Measurements from ENCODE around the gene MAU2.
"Not testable (repeated sequence)": the region's sequence is repeated elsewhere in the genome, so short reads cannot be mapped to it uniquely, and the experiment has no call there.

Gene MAU2

GRCh38 chr19:19384486-19384885, 63.9 kb downstream of the MAU2 start:
- DNase-seq (ENCODE audit: low read depth): no peak

GRCh38 chr19:19385131-19385895, 64.7 kb downstream of the MAU2 start:
- peak; percentile 100 for DNase-seq (ENCODE audit: low read depth)

GRCh38 chr19:19385896-19386869, 65.6 kb downstream of the MAU2 start:
- DNase-seq (ENCODE audit: low read depth): no peak

GRCh38 chr19:19387108-19387507, 66.5 kb downstream of the MAU2 start:
- DNase-seq (ENCODE audit: low read depth): no peak

- DNase-seq (ENCODE audit: low read depth): no peak
These were observed 68.2 kb downstream of the MAU2 start for GRCh38 chr19:19388568-19389555.

- not testable (repeated sequence) for DNase-seq (ENCODE audit: low read depth)
These were observed 69.1 kb downstream of the MAU2 start for GRCh38 chr19:19389683-19390082.

- not testable (repeated sequence) for DNase-seq (ENCODE audit: low read depth)
These were observed 73.7 kb downstream of the MAU2 start for GRCh38 chr19:19394333-19394732.

- peak; percentile 47 for DNase-seq (ENCODE audit: low read depth)
These were observed 79.3 kb downstream of the MAU2 start for GRCh38 chr19:19399733-19400433.

- DNase-seq (ENCODE audit: low read depth): peak; percentile 54
These were observed 82.2 kb downstream of the MAU2 start for GRCh38 chr19:19402656-19403372.

- peak; percentile 30 for DNase-seq (ENCODE audit: low read depth)
These were observed 82.8 kb downstream of the MAU2 start for GRCh38 chr19:19403373-19403901.

GRCh38 chr19:19404879-19405860, 84.5 kb downstream of the MAU2 start, which contains the start of gene GATAD2A:
GATAD2A (plus strand) TSS chr19:19405675; CDS start chr19:19465346, 59,671 bp downstream.
- DNase-seq (ENCODE audit: low read depth): peak; percentile 90

- peak; percentile 45 for DNase-seq (ENCODE audit: low read depth)
These were observed 85.6 kb downstream of the MAU2 start for GRCh38 chr19:19405971-19406877.

- DNase-seq (ENCODE audit: low read depth): peak; percentile 52
These were observed 86.4 kb downstream of the MAU2 start for GRCh38 chr19:19406878-19407632.

GRCh38 chr19:19407633-19407930, 87.0 kb downstream of the MAU2 start:
- DNase-seq (ENCODE audit: low read depth): no peak

Measured in iris pigment epithelial cell (primary cell).